ENCODE measurements around the gene RPGRIP1.
A peak's percentile ranks its signal among the peaks of the same experiment; 100 is the strongest.
"Not testable (repeated sequence)": the region's sequence is repeated elsewhere in the genome, so short reads cannot be mapped to it uniquely, and the experiment has no call there.

The RPGRIP1 gene

DNA sequence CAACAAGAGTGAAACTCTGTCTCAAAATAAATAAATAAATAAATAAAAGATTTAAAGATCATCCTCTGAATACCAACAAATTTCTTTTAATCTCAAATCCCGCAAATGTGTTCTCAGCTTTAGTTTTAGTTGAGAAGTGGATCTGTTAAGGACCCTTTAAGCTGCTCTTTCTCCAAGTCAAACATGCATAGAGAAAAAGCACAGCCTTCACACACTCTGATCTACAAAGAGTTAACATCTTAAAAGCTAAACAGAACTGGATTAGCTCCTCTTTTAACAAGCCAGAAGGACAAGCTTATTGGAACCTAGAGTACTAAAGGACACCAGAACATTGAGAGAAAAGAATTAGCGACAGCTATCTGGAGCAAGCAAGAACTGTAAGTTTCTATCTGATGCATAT is at the start of gene RPGRIP1:
RPGRIP1 (plus strand) TSS at position 301 of the 400 bp plus-strand sequence. CDS start 7,894 bp downstream, outside the sequence.
- no peak for DNase-seq

DNA sequence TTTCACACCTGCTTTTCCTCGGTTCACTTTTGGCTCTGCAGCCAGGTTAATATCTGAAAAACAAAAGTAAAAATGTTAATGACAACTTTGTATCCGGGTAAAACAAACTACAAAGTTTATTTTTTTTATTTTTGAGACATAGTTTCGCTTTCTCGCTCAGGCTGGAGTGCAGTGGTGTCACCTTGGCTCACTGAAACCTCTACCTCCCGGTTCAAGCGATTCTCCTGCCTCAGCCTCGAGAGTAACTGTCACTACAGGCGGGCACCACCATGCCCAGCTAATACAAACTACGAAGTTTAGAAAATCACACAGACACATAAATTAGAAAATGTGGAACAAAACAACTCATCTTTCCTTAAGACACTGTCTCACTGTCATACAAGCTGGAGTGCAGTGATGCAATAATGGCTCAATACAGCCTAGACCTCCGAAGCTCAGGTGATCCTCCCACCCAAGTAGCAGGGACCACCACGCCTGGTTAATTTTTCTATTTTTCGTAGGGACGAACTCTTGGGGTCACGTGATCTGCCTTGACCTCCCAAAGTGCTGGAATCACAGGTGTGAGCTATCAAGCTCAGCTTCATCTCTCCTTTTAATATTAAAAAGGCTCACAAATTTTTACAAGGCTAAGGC is 48.7 kb upstream of the RPGRIP1 start:
- no peak for DNase-seq

DNA sequence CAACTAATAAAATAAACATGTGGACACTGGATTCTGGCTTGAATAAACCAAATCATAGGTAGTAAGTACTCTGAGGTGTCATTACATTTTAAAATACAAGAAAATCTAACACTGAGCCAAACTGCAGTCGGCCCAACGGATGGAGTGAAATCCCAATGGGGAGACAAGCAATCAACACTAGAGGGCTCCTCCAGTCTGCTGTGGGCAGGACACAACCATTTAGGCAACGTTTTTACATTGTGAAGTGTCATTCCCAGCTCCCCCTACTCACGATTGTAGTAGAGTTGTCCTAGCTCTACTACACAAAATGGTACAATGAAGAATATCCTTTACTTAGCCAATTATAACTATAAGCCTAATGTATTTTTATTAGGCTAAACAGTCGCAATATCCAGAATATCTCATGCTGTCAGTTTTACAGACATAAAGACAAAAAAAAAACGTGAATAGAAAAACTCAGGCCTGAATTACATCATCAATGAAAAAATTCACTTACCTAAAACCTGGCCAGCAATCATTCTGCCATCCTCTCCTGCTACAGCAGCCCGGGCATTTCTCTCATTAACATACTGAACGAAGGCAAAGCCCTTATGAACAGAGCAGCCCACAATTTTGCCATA is 46.3 kb upstream of the RPGRIP1 start:
- DNase-seq, result peak; percentile 21 to 37

DNA sequence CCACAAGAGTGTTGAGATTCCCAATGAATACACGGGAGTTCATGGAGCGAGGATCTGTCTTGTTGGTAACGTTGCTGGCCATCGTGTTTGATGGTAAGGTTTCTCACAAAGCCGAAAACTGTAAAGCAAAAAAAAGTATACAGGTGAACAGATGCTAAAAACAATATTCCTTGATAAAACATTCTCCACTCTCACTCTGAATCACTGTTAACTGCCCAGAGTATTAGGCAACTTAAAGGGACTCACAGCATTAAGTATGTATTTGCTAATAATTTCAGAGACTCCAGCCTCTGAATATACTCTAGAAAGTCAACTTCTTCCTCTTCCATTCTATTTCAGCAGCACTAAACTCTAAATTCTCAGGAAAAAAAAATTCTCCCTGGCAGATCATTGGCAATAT is 45.8 kb upstream of the RPGRIP1 start:
- no peak for DNase-seq

DNA sequence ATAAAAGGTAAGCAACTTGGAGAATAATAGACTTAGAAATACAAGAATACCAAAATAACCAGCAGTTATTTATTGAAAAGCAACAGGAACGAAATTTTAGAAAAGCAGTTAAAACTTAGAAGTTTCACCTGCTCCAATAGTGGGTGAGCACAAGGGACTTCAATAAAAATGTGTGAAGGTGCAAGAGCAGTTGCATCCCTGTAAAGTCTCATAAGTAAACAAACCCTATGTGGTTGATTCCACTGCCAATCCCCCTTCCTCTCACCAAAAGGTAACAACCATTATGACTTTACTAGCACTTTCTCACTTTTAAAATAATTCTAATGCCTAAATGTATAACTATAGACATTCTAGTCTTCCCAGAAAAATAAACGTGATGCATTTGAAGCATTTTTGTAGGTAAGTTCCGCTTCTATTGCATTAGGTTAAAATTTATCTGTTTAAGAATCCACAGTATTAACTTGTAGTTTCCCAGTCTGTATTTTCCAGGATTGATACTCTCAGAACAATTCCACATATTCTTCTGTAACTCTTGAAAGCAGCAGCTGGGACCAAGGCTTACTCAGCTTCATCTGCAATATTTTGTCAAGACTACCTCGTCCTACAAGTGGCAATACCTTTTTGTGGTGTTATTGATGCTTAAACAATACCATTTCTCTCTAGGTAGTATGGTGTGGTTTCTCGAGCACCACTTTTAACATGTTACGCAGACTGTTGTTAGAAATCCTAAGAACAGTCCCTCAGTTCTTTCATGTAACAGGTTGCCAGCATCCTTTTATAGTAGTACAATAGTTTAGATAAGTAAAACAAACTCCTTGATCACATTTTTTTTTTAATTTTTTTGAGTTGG is 42.7 kb upstream of the RPGRIP1 start:
- no peak for DNase-seq

DNA sequence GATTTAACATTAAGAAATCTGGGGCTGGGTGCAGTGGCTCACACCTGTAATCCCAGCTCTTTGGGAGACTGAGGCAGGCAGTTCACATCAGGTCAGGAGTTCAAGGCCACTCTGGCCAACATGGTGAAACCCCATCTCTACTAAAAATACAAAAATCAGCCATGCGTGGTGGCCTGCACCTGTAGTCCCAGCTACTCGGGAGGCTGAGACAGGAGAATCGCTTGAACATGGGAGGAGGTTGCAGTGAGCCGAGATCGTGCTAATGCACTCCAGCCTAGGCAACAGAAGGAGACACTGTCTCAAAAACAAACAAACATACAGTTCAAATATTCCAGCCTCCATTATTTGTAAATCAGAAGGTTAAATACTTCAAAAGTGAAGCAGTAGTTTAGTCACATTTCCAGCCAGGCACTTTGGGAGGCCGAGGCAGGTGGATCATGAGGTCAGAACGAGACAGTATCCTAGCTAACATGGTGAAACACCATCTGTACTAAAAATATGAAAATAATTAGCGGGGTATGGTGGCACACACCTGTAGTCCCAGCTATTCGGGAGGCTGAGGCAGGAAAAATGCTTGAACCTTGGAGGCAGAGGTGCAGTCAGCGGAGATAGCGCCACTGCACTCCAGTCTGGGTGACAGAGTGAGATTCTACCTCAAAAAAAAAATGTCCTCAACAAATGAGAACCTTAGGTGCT is 40.9 kb upstream of the RPGRIP1 start:
- no peak for DNase-seq

DNA sequence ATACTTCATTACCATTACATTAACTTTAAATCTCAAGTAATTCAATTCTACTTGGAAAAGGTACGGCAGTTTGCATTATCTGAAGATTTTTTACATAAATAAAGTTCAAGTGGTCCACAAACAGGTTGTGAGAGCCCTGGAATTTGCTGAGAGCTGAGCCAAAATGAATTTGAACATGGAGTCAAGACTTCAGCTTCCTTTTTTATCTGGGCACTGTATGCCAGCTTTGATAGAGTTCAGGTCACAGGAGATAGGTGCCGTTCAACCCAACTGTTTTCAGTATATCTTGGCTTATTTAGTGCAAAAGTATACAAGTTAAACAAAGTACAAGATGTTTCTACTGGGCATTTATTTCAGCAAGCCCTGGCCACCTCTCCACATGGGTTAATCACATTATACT is 39.5 kb upstream of the RPGRIP1 start:
- DNase-seq, result no peak

DNA sequence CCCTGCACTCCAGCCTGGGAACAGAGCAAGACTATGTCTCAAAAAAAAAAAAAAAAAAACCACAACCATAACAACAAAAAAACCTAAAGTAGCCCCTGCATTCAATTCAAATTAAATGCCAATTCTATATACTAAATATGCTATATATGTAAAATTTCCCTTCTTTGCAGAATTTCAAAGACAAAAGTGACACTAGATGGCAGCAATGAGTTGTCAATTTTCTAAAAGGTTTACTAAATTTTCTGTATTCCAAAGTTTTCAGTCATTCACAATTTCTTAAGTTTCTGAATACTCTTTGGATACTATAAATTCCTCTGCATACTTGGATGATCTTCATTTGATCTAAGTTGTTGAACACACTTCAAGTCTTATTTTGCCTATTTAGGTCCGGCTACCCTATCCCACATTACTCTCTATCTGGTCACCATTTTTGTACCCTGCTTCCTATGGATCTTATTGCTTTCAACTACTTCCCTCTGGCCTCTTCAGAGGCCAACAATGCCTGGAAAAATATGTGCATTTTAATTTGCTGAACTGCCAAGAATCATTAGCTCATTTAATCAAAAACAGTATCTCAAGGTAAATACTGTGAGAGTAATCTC is 38.6 kb upstream of the RPGRIP1 start:
- peak; percentile 32 to 35 for DNase-seq

DNA sequence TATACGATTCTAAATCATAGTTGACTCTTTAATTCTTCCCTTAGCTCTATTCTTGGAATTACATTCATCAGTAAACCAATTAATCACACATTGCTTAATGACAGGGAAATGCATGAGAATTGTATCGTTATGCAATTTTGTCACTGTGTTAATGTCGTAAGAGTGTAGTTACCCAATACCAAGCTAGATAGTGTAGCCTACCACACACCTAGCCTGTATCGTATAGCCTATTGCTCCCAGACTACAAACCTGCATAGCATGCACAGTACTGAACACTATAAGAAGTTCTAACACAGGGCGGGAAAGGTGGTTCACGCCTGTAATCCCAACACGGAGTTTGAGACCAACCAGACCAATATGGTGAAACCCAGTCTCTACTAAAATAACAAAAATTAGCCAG is 35.3 kb upstream of the RPGRIP1 start:
- DNase-seq, result no peak

DNA sequence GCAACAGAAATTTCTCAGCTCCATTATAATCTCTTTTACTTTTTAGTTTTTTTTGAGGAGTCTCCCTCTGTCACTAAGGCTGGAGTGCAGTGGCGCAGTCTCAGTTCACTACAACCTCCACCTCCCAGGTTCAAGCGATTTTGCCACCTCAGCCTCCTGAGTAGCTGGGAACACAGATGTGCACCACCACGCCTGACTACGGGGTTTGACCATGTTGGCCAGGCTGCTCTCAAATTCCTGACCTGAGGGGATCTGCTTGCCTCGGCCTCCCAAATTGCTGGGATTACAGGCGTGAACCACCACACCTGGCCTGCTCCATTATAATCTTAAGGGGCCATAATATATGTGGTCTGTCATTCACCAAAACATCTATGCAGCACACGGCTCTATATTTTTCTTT is 34.1 kb upstream of the RPGRIP1 start:
- no peak for DNase-seq

DNA sequence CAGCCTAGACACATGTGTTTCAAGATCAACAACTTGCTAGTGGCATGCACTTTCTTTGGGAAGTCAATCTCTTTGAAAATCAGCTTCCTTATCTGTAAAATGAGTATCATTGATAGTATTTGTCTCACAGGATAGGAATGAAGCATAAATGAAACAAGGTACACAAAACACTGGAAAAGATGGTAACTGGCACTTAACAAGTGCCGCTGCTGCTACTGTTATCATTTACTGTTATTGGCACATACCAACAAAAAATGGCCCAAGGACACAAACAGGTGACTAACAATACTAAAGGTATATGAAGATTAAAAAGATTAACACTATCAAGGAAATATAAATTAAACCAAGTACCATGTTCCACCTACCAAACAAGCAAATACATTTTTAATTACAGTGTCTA is 31.5 kb upstream of the RPGRIP1 start:
- no peak for DNase-seq

DNA sequence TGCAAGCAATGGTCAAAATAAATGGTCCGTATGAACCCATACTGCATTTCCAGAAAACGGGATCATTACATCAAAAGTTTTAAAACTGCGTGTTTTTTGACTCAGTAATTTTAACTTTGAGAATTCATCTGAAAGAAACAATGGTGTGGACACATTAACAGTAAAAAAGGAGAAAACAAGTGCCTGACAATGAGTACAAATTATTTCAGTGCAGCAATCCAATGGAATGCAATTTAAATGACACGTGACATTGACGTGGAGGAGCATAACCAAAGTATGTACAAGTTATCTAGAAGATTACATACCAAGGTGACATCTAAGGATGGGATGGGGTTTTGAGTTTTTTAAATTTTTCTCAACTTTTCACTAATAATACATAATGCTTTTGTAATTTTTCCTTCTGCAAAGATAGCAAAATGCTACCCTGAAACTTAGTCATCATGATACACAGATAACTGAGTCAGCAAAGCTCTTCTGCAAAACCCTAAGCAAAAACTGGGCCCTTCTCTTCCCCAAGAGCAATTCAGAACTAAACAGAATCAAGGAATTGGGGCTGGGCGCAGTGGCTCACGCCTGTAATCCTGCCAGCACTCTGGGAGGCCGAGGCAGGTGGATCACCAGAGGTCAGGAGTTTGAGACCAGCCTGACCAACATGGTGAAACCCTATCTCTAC is 31.0 kb upstream of the RPGRIP1 start:
- DNase-seq, result no peak

DNA sequence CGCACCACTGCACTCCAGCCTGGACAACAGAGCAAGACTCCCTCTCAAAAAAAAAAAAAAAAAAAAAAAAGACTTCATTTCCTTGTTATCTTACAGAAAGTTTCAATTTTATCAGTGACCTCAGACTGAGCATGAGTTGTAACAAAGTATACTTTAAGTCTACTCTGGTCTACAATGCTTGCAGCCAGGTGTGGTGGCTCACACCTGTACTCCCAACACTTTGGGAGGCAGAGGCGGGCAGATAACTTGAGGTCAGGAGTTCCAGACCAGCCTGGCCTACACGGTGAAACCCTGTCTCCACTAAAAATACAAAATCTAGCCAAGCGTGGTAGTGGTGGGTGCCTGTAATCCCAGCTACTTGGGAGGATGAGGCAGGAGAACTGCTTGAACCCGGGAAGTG is 28.7 kb upstream of the RPGRIP1 start:
- DNase-seq, result no peak

DNA sequence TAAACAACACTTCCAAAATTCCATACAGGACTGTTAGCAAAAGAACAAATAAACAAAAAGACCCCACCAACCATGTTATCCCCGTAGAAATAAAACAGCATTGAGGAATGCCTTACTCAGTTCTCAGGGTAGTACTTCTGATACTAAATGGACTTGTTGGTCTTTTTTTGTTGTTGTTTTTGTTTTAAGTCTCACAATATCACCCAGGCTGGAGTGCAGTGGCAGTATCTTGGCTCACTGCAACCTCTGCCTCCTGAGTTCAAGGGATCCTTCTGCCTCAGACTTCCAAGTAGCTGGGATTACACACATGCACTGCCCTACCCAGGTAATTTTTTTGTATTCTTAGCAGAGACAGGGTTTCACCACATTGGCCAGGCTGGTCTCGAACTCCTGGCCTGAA is 27.7 kb upstream of the RPGRIP1 start:
- no peak for DNase-seq

DNA sequence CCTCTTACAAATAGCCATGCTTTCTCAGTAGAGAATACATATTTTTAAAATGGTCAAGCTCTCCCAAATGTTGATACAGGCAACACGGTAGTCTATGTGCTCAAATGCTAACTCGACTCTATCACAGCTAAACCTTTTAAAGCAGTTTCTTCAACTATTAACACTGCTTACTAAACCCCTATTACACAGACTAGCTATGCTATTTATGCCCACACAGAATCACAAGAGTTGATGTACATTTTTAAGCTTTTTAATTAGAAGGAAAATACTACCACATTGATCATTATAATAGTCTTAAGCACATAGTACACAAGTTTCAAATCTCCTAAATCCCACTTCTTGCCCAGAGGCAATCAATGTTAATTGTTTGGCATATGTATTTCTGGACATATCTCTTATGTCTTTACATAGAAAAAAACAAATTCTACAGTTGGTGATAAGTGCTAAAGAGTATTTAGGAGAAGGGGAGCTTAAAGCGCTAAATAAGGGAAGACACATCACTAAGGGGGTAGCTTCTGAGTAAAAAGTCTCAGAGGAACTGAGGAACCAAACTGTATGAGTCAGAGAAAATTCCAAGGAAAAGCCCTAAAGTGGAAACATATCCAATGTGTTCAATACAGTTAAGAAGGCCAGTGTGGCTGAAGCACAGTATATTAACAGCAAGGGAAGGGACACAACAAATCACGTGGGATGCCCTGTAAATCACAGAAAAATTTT is 24.3 kb upstream of the RPGRIP1 start:
- no peak for DNase-seq

DNA sequence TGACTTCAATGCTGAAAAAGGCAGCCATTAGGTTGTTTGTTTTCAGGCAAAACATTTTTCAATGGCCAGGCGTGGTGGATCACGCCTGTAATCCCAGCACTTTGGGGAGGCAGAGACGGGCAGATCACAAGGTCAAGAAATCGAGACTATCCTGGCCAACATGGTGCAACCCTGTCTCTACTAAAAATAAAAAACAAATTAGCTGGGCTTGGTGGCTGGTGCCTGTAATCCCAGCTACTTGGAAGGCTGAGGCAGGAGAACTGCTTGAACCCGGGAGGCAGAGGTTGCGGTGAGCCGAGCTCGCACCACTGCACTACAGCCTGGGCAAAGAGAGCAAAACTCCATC is 23.8 kb upstream of the RPGRIP1 start:
- DNase-seq, result not testable (repeated sequence)

DNA sequence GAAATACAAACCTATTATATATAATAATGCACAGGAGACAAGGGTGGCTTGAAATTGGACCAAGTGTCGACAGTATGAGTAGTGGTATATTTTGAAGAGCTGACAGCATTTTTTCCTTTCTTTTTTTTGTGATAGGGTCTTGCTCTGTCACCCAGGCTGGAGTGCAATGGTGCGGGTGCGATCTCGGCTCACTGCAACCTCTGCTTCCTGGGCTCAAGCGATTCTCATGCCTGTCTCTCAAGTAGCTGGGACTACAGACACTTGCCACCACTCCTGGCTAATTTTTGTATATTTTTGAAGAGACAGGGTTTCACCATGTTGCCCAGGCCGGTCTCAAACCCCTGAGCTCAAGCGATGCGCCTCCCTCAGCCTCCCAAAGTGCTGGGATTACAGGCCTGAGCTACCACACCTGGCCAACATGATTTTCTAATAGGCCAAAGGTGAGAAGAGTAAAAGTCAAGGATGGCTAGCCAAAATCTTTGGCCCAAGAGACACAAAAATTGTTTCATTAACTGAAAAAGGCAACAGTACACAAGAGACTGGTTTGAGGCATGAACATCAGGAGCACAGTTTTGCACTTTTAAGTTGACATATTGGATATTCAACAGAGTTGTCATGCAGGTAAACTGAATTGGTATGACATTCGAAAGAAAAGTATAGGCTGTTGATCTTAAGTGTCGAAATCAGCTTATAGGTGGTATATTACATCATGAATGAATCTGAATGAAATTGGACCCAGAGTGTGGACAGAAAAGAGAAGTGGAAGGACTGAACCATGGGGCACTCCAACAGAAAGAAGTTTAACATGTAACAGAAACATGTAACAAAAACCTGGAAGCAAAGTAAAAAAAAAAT is 23.1 kb upstream of the RPGRIP1 start:
- peak in 1 of 2 experiments; percentile 35 for DNase-seq

DNA sequence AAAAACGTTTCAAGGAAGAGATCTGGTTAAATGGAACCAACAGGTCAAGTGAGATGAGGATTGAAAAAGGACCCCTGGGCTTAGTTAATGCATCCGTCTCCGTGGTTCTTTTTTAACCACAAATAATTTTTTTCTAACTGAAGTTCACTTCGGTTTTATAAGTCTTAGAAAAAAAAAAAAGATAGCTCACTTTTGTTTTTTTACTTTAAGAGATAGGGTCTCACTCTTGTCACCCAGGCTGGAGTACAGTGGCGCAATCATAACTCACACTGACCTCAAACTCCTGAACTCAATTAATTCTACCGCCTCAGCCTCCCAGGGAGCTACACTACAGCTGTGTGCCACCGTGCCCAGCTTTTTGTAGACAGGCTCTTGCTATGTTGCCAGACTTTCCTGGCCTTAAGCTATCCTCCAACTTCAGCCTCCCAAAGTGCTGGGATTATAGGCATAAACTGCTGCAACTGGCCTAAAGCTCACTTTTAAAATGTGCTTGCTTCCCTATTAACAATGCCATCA is 22.4 kb upstream of the RPGRIP1 start:
- DNase-seq, result no peak

DNA sequence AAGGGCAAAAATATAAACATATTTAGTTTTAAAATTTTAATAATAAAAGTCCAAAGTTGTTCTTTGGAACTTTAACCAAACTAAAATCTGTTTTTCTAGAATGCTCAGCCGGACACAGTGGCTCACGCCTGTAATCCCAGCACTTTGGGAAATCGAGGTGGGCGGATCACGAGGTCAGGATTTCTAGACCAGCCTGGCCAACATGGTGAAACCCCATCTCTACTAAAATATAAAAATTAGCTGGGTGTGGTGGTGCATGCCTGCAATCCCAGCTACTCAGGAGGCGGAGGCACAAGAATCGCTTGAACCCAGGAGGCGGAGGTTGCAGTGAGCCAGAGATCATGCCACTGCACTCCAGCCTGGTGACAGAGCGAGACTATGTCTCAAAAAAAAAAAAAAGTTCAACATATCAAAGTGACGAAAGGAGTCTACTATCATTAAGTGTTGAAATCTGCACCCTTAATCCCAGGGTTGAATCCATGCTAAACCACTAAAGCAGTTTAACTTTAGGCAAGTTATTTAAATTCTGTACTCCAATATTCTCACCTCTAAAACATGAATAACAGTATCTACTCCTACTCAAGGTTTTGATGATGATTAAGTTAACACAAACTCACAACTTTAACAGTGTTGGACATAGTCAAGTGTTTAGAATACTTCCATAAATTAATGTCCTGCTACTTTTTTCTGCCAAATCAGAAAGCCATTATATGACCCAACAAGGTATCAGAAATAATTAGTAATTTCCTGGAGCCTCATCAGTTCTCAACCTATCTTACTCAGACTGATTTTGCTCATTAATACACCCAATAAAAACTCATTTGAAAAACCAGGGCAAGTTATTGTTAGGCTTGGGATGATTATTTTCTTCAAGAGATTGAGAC is 21.6 kb upstream of the RPGRIP1 start:
- no peak for DNase-seq

Measured in Kasumi-1 (cell line).